Left ventricle myocardium inferior (tissue), 1 donor: ENCODE results near the gene WRNIP1. TPM values are rescaled to one million over a fixed set of nuclear protein-coding genes. Genes with fewer than 3 reads are reported as not detected.

Source experiments
- DNase-seq: peaks from one replicate; pipeline ENCODE4 v3.0.0-alpha.2; 2020
- H3K27ac ChIP-seq: fragments of 200-600 bp; replicated peaks from 2 replicates; pipeline ENCODE4 v1.8.0; 2021
- H3K27me3 ChIP-seq: fragments of 200-600 bp; 2 replicates; pipeline ENCODE4 v1.8.0; 2021; ENCODE audit warnings: low read depth
- H3K36me3 ChIP-seq: fragments of 200-600 bp; 2 replicates; pipeline ENCODE4 v1.8.0; 2021
- H3K4me1 ChIP-seq: fragments of 200-600 bp; 2 replicates; pipeline ENCODE4 v1.8.0; 2021
- H3K4me3 ChIP-seq: fragments of 200-600 bp; 2 replicates; pipeline ENCODE4 v1.8.0; 2021; ENCODE audit warnings: mild to moderate bottlenecking, moderate library complexity
- H3K9me3 ChIP-seq: fragments of 200-600 bp; replicated peaks from 2 replicates; pipeline ENCODE4 v1.8.0; 2021
- intact Hi-C: fragments of 100-400 bp; cut with micrococcal nuclease; formaldehyde crosslinking; loops from one replicate; pipeline ENCODE4 v1.11.0; 2022
- total RNA-seq: library from RNA; stranded (reverse); fragmentation: NEBNext Ultra II Directional; extraction: Animal tissue kit (Norgen Biotek cat#: 25700); gene quantifications from one replicate; pipeline ENCODE4 v1.2.1, GENCODE V29; 2021
- TF ChIP-seq, protein P1 (sequence below): fragments of 200-600 bp; IDR thresholded peaks from 2 replicates; pipeline ENCODE4 v1.8.0; 2021; ENCODE audit warnings: antibody characterized with exemption, mild to moderate bottlenecking, borderline replicate concordance
- donor health status: DM: no; HTN: yes; CAD: no; lungs with severe emphysema.

WRNIP1 gene
- total RNA-seq, 1 donor from 2014 or later, result 39.4 TPM

- intact Hi-C loops, result no loop called here
- peaks cover 77% of the 10 kb centered on the region for H3K4me1 ChIP-seq
- no peak overlapping the region for H3K4me3 ChIP-seq
- TF ChIP-seq, protein P1, sequence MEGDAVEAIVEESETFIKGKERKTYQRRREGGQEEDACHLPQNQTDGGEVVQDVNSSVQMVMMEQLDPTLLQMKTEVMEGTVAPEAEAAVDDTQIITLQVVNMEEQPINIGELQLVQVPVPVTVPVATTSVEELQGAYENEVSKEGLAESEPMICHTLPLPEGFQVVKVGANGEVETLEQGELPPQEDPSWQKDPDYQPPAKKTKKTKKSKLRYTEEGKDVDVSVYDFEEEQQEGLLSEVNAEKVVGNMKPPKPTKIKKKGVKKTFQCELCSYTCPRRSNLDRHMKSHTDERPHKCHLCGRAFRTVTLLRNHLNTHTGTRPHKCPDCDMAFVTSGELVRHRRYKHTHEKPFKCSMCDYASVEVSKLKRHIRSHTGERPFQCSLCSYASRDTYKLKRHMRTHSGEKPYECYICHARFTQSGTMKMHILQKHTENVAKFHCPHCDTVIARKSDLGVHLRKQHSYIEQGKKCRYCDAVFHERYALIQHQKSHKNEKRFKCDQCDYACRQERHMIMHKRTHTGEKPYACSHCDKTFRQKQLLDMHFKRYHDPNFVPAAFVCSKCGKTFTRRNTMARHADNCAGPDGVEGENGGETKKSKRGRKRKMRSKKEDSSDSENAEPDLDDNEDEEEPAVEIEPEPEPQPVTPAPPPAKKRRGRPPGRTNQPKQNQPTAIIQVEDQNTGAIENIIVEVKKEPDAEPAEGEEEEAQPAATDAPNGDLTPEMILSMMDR, result no peak
- DNase-seq, result no peak
- peaks cover 57% of the 10 kb centered on the region for H3K36me3 ChIP-seq
- H3K27ac ChIP-seq, result no peak overlapping the region
- no peaks in the 10 kb centered on the region for H3K27me3 ChIP-seq
- H3K9me3 ChIP-seq, result no peaks in the 10 kb centered on the region
Measured at GRCh38 chr6:2782356-2782708, 17.1 kb downstream of the WRNIP1 start.

GRCh38 chr6:2782825-2783187 is 17.6 kb downstream of the WRNIP1 start:
- H3K27me3 ChIP-seq, result no peaks in the 10 kb centered on the region
- intact Hi-C loops, result no loop called here
- DNase-seq, result no peak
- no peak overlapping the region for H3K27ac ChIP-seq
- H3K4me3 ChIP-seq, result no peak overlapping the region
- peaks cover 57% of the 10 kb centered on the region for H3K36me3 ChIP-seq
- TF ChIP-seq, protein P1, result no peak
- peaks cover 73% of the 10 kb centered on the region for H3K4me1 ChIP-seq
- H3K9me3 ChIP-seq, result no peaks in the 10 kb centered on the region

GRCh38 chr6:2783188-2783963 is 18.2 kb downstream of the WRNIP1 start:
- intact Hi-C loops, result no loop called here
- H3K9me3 ChIP-seq, result no peaks in the 10 kb centered on the region
- peaks cover 57% of the 10 kb centered on the region for H3K36me3 ChIP-seq
- H3K27me3 ChIP-seq, result no peaks in the 10 kb centered on the region
- no peak overlapping the region for H3K27ac ChIP-seq
- TF ChIP-seq, protein P1, result no peak
- no peak overlapping the region for H3K4me3 ChIP-seq
- no peak for DNase-seq
- H3K4me1 ChIP-seq, result peaks cover 67% of the 10 kb centered on the region

GRCh38 chr6:2784061-2784460 is 18.9 kb downstream of the WRNIP1 start:
- peaks cover 60% of the 10 kb centered on the region for H3K4me1 ChIP-seq
- no peak overlapping the region for H3K4me3 ChIP-seq
- TF ChIP-seq, protein P1, result no peak
- DNase-seq, result no peak
- peaks cover 51% of the 10 kb centered on the region for H3K36me3 ChIP-seq
- no peak overlapping the region for H3K27ac ChIP-seq
- H3K9me3 ChIP-seq, result no peaks in the 10 kb centered on the region
- no peaks in the 10 kb centered on the region for H3K27me3 ChIP-seq
- intact Hi-C loops, result no loop called here

DNA sequence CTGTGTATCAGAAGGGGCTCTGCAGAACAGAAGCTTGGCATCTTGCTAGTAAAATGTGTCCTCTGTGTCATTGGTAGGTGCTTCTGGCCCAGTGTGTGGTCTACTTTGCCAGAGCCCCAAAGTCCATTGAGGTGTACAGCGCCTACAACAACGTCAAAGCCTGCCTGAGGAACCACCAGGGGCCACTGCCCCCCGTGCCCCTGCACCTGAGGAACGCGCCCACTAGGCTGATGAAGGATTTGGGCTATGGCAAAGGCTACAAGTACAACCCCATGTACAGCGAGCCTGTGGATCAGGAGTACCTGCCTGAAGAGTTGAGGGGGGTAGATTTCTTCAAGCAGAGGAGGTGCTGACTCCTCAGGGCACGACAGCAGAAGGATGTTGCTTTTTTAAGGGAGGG is 19.7 kb downstream of the WRNIP1 start:
- H3K9me3 ChIP-seq, result no peaks in the 10 kb centered on the region
- H3K36me3 ChIP-seq, result peaks cover 43% of the 10 kb centered on the region
- H3K4me3 ChIP-seq, result no peak overlapping the region
- no peak overlapping the region for H3K27ac ChIP-seq
- H3K4me1 ChIP-seq, result peaks cover 56% of the 10 kb centered on the region
- DNase-seq, result no peak
- TF ChIP-seq, protein P1, result no peak
- intact Hi-C loops, result no loop called here
- no peaks in the 10 kb centered on the region for H3K27me3 ChIP-seq
